H9 (cell line): ENCODE data around the gene ANKRD39. TPM values are rescaled to one million over a fixed set of nuclear protein-coding genes. Genes with fewer than 3 reads are reported as not detected.

Experiments used
- DNase-seq: peaks from one replicate; pipeline ENCODE4 v3.0.0-alpha.2; 2017
- H2AFZ ChIP-seq: one replicate; pipeline ENCODE4 v1.6.1; 2013; ENCODE audit warnings: mild to moderate bottlenecking, low read length, control low read depth, moderate library complexity
- H2AK5ac ChIP-seq: 2 replicates; pipeline ENCODE4 v1.6.1; 2013; ENCODE audit warnings: low read length, control low read depth, mixed read lengths; ENCODE audit not compliant: insufficient read length
- H2BK120ac ChIP-seq: one replicate; pipeline ENCODE4 v1.6.1; 2013; ENCODE audit warnings: low read depth, mild to moderate bottlenecking, low read length, control low read depth, inconsistent platforms; ENCODE audit not compliant: poor library complexity, severe bottlenecking
- H2BK12ac ChIP-seq: 2 replicates; pipeline ENCODE4 v1.6.1; 2013; ENCODE audit warnings: low read length, control low read depth, mixed read lengths, low read depth; ENCODE audit not compliant: insufficient read length
- H2BK15ac ChIP-seq: 2 replicates; pipeline ENCODE4 v1.6.1; 2013; ENCODE audit warnings: low read depth, low read length, control low read depth
- H2BK20ac ChIP-seq: one replicate; pipeline ENCODE4 v1.6.1; 2013; ENCODE audit warnings: low read depth, mild to moderate bottlenecking, low read length, control low read depth, inconsistent platforms; ENCODE audit not compliant: poor library complexity, severe bottlenecking
- H2BK5ac ChIP-seq: 2 replicates; pipeline ENCODE4 v1.6.1; 2013; ENCODE audit warnings: low read length, control low read depth, mixed read lengths; ENCODE audit not compliant: insufficient read length
- H3K14ac ChIP-seq: 2 replicates; pipeline ENCODE4 v1.6.1; 2013; ENCODE audit warnings: low read length, control low read depth; ENCODE audit not compliant: insufficient read depth
- H3K18ac ChIP-seq: 2 replicates; pipeline ENCODE4 v1.6.1; 2013; ENCODE audit warnings: low read depth, mild to moderate bottlenecking, mixed read lengths, low read length, control low read depth; ENCODE audit not compliant: insufficient read length
- H3K23ac ChIP-seq: 2 replicates; pipeline ENCODE4 v1.6.1; 2013; ENCODE audit warnings: low read length, control low read depth, mixed read lengths, low read depth; ENCODE audit not compliant: insufficient read length
- H3K23me2 ChIP-seq: 2 replicates; pipeline ENCODE4 v1.6.1; 2013; ENCODE audit warnings: low read depth, mild to moderate bottlenecking, mixed read lengths, low read length, control low read depth; ENCODE audit not compliant: insufficient read length, poor library complexity, severe bottlenecking
- H3K27ac ChIP-seq: 2 replicates; pipeline ENCODE4 v1.5.1; 2013; ENCODE audit warnings: low read length, control low read depth, mixed read lengths, low read depth; ENCODE audit not compliant: insufficient read length
- H3K27me3 ChIP-seq: 2 replicates; pipeline ENCODE4 v1.6.1; 2013; ENCODE audit warnings: low read length, control low read depth, inconsistent platforms; ENCODE audit not compliant: insufficient read depth
- H3K4ac ChIP-seq: 2 replicates; pipeline ENCODE4 v1.6.1; 2013; ENCODE audit warnings: low read depth, mild to moderate bottlenecking, control low read depth, inconsistent platforms, low read length, moderate library complexity
- H3K4me1 ChIP-seq: 2 replicates; pipeline ENCODE4 v1.6.1; 2013; ENCODE audit warnings: low read length, control low read depth, inconsistent platforms; ENCODE audit not compliant: insufficient read depth
- H3K4me2 ChIP-seq: 2 replicates; pipeline ENCODE4 v1.6.1; 2013; ENCODE audit warnings: low read length, control low read depth, mixed read lengths; ENCODE audit not compliant: insufficient read length, insufficient read depth
- H3K56ac ChIP-seq: 2 replicates; pipeline ENCODE4 v1.6.1; 2013; ENCODE audit warnings: low read depth, mild to moderate bottlenecking, mixed read lengths, low read length, control low read depth; ENCODE audit not compliant: insufficient read length
- H3K79me1 ChIP-seq: 2 replicates; pipeline ENCODE4 v1.6.1; 2013; ENCODE audit warnings: low read depth, mild to moderate bottlenecking, moderate library complexity, low read length, control low read depth, inconsistent platforms; ENCODE audit not compliant: insufficient read depth, poor library complexity, severe bottlenecking
- H3K79me2 ChIP-seq: 2 replicates; pipeline ENCODE4 v1.6.1; 2013; ENCODE audit warnings: low read length, control low read depth, inconsistent platforms; ENCODE audit not compliant: insufficient read depth
- H3K9ac ChIP-seq: 2 replicates; pipeline ENCODE4 v1.6.1; 2013; ENCODE audit warnings: low read length, control low read depth, mixed read lengths; ENCODE audit not compliant: insufficient read length; ENCODE audit errors: extremely low read depth
- H3K9me3 ChIP-seq: one replicate; pipeline ENCODE4 v1.6.1; 2013; ENCODE audit warnings: low read depth, low read length, inconsistent platforms; ENCODE audit not compliant: control insufficient read depth
- H3T11ph ChIP-seq: one replicate; pipeline ENCODE4 v1.6.1; 2013; ENCODE audit warnings: mild to moderate bottlenecking, low read length, control low read depth, inconsistent platforms
- H4K20me1 ChIP-seq: one replicate; pipeline ENCODE4 v1.6.1; 2013; ENCODE audit not compliant: control insufficient read depth, insufficient read length, insufficient read depth
- H4K5ac ChIP-seq: 2 replicates; pipeline ENCODE4 v1.6.1; 2013; ENCODE audit warnings: low read depth, mild to moderate bottlenecking, mixed read lengths, low read length, control low read depth; ENCODE audit not compliant: insufficient read length
- H4K8ac ChIP-seq: replicated peaks from 2 replicates; pipeline ENCODE4 v1.6.1; 2013; ENCODE audit warnings: low read length, control low read depth, mixed read lengths, low read depth; ENCODE audit not compliant: insufficient read length
- H4K91ac ChIP-seq: 2 replicates; pipeline ENCODE4 v1.6.1; 2013; ENCODE audit warnings: low read depth, mild to moderate bottlenecking, moderate library complexity, mixed read lengths, low read length, control low read depth; ENCODE audit not compliant: insufficient read length
- H3K27ac Mint-ChIP-seq, 3 experiments: 2 replicates in 2 of 3; 3 replicates in 1 of 3; pipeline ENCODE4 v1.8.0; 2020 to 2021; ENCODE audit warnings: mixed read lengths in 3 of 3, mild to moderate bottlenecking in 1 of 3, moderate library complexity in 1 of 3
- H3K27me3 Mint-ChIP-seq: 2 replicates; pipeline ENCODE4 v1.8.0; 2021; ENCODE audit warnings: low read depth, mild to moderate bottlenecking, moderate library complexity, mixed read lengths
- H3K36me3 Mint-ChIP-seq, 3 experiments: 2 replicates in 2 of 3; 3 replicates in 1 of 3; pipeline ENCODE4 v1.8.0; 2020 to 2021; ENCODE audit warnings: low read depth in 3 of 3, mixed read lengths in 3 of 3; ENCODE audit not compliant: insufficient read depth in 1 of 3
- H3K4me1 Mint-ChIP-seq, 2 experiments: 2 replicates each; pipeline ENCODE4 v1.8.0; 2020; ENCODE audit warnings: mixed read lengths in 2 of 2
- H3K4me3 Mint-ChIP-seq, 2 experiments: 2 replicates in 1 of 2; 3 replicates in 1 of 2; pipeline ENCODE4 v1.8.0; 2020 to 2021; ENCODE audit warnings: mild to moderate bottlenecking in 2 of 2, mixed read lengths in 2 of 2, moderate library complexity in 1 of 2
- H3K9me3 Mint-ChIP-seq, 2 experiments: 2 replicates in 1 of 2; 3 replicates in 1 of 2; pipeline ENCODE4 v1.8.0; 2020; ENCODE audit warnings: mild to moderate bottlenecking in 2 of 2, mixed read lengths in 2 of 2, moderate library complexity in 1 of 2
- CTCF ChIP-seq: fragments of 200-600 bp; sonication (generic); conservative IDR thresholded peaks from 3 replicates; pipeline ENCODE4 v1.8.0; 2021; ENCODE audit warnings: antibody characterized with exemption, mild to moderate bottlenecking
- WGBS: extraction: QIAGEN DNeasy Blood & Tissue Kit; methylation state at CpG from one replicate; pipeline ENCODE4 v1.1.7; 2013; ENCODE audit warnings: missing lambda C conversion rate, low lambda C conversion rate, mixed read lengths; ENCODE audit not compliant: insufficient read length; ENCODE audit errors: extremely low coverage; 5-methylcytosine and 5-hydroxymethylcytosine counted together
- total RNA-seq: library from RNA; stranded (reverse); gene quantifications from 2 replicates; pipeline ENCODE4 v1.2.1, GENCODE V29; 2021

ANKRD39 gene
- total RNA-seq, 1 experiment from 2014 or later: 13.0 TPM

GRCh38 chr2:96819876-96820511 lies 37.8 kb downstream of the ANKRD39 start:
- H2BK12ac ChIP-seq: no peak overlapping the region
- H3K4me1 Mint-ChIP-seq: peaks cover 44 to 48% of the 10 kb centered on the region in 2 experiments
- peaks cover 20 to 49% (median 44%) of the 10 kb centered on the region in 3 experiments for H3K36me3 Mint-ChIP-seq
- peaks cover 2% of the 10 kb centered on the region for H4K20me1 ChIP-seq
- peaks cover 6% of the 10 kb centered on the region for H3K79me1 ChIP-seq
- H4K91ac ChIP-seq: no peak overlapping the region
- no peaks in the 10 kb centered on the region; a peak in 1 of 5 replicates for H3K9me3 Mint-ChIP-seq
- WGBS: no CpG with 5 or more reads among the region's 12 CpGs
- no peak overlapping the region for H3K56ac ChIP-seq
- no peak overlapping the region for H3K4me2 ChIP-seq
- H2BK15ac ChIP-seq: no peak overlapping the region
- peaks cover 3% of the 10 kb centered on the region; the same call in 1 of the 2 replicates for H3K4me1 ChIP-seq
- peaks cover 7% of the 10 kb centered on the region for H3K23me2 ChIP-seq
- H3K27me3 ChIP-seq: no peaks in the 10 kb centered on the region
- no peak overlapping the region for H3K27ac ChIP-seq
- no peaks in the 10 kb centered on the region for H3K9me3 ChIP-seq
- no peak overlapping the region for H3T11ph ChIP-seq
- H3K27me3 Mint-ChIP-seq: peaks cover 1% of the 10 kb centered on the region; the same call in 1 of the 2 replicates
- no peak for DNase-seq
- H3K23ac ChIP-seq: no peak overlapping the region
- H2BK20ac ChIP-seq: no peak overlapping the region
- no peak overlapping the region for H3K14ac ChIP-seq
- H4K8ac ChIP-seq: no peak overlapping the region
- H2AFZ ChIP-seq: no peak overlapping the region
- no peak overlapping the region for H2BK120ac ChIP-seq
- no peak overlapping the region for H3K9ac ChIP-seq
- TF ChIP-seq CTCF: peak; percentile 33; the same call in 1 of the 3 replicates
- peak overlapping the region; percentile 0 to 63 (median 62); a peak in 5 of 7 replicates for H3K27ac Mint-ChIP-seq
- no peak overlapping the region for H2AK5ac ChIP-seq
- H3K18ac ChIP-seq: no peak overlapping the region
- peaks cover 5% of the 10 kb centered on the region; the same call in 1 of the 2 replicates for H3K79me2 ChIP-seq
- peak overlapping the region in 1 of 2 experiments; percentile 50; a peak in 3 of 5 replicates for H3K4me3 Mint-ChIP-seq
- no peak overlapping the region for H2BK5ac ChIP-seq
- H4K5ac ChIP-seq: no peak overlapping the region
- no peak overlapping the region for H3K4ac ChIP-seq
